A673 (cell line): ENCODE measurements around the gene TENM4.

Experiments
- CTCF ChIP-seq: fragments of 300-800, 200-600 bp; sonication (generic); conservative IDR thresholded peaks from 2 replicates; pipeline ENCODE4 v1.5.1; 2017; ENCODE audit warnings: low read depth, mild to moderate bottlenecking, antibody characterized with exemption, low read length, moderate library complexity, mixed read lengths
- EZH2 ChIP-seq: fragments of 200-600 bp; sonication (generic); IDR thresholded peaks from 2 replicates; pipeline ENCODE4 v1.6.1; 2017; ENCODE audit warnings: borderline replicate concordance, low read depth, mild to moderate bottlenecking, mixed read lengths, antibody characterized with exemption, low read length; ENCODE audit not compliant: poor library complexity, severe bottlenecking

- TF ChIP-seq EZH2, result no peak
- TF ChIP-seq CTCF, result no peak
Observed at GRCh38 chr11:78767027-78767932, 673.5 kb downstream of the TENM4 start.
